GM21737 (cell line): Measurements from ENCODE around the gene IL17C.

Experiments used
- ATAC-seq: cut with Tn5 transposase; IDR thresholded peaks from one replicate; pipeline ENCODE4 v1.9.1; 2021; ENCODE audit warnings: mild to moderate bottlenecking, moderate library complexity; ENCODE audit not compliant: unreplicated experiment

IL17C gene

GRCh38 chr16:88681084-88681680 is 42.8 kb downstream of the IL17C start:
- peak; percentile 22 for ATAC-seq

GRCh38 chr16:88681709-88682451 is 43.5 kb downstream of the IL17C start:
- ATAC-seq, result peak; percentile 54

GRCh38 chr16:88684569-88685155 is 46.3 kb downstream of the IL17C start:
- no peak for ATAC-seq

- ATAC-seq, result no peak
Observed at GRCh38 chr16:88685156-88686061, 47.0 kb downstream of the IL17C start.

GRCh38 chr16:88686062-88686438 is 47.7 kb downstream of the IL17C start:
- ATAC-seq, result peak; percentile 11

- peak; percentile 58 for ATAC-seq
Observed at GRCh38 chr16:88686439-88687253, 48.3 kb downstream of the IL17C start, which contains the start of gene SNAI3. Gene SNAI3 (minus strand): TSS chr16:88686507. CDS start chr16:88686406, 101 bp downstream.

- ATAC-seq, result no peak
Observed at GRCh38 chr16:88687254-88687576, 48.8 kb downstream of the IL17C start.

GRCh38 chr16:88687676-88688012 is 49.3 kb downstream of the IL17C start:
- no peak for ATAC-seq

GRCh38 chr16:88688013-88688778 is 49.8 kb downstream of the IL17C start:
- no peak for ATAC-seq
